HepG2 (cell line): ENCODE results near the gene CRIP1. TPM values are rescaled to one million over a fixed set of nuclear protein-coding genes. Genes with fewer than 3 reads are reported as not detected.

Experiments
- ATAC-seq: fragments of 200-7000 bp; cut with Tn5 transposase; 3 replicates; pipeline ENCODE4 v1.9.1; 2020; ENCODE audit warnings: mild to moderate bottlenecking, moderate library complexity
- BruUV-seq: library from RNA; stranded (reverse); fragments of 400-500 nt; replicated peaks from 2 replicates; lab custom pipeline; 2021; lab: Mats Ljungman, UMichigan
- CTCF ChIA-PET: fragments of 300-600 bp; formaldehyde crosslinking; extraction: SDS; loops from one replicate; lab custom pipeline; 2021; ENCODE audit warnings: low total read pairs, inconsistent platforms, low intra/inter-chr PET ratio; lab: Yijun Ruan, JAX
- POLR2A ChIA-PET: fragments of 350-600 bp; sonication (Branson Sonifier 250); formaldehyde crosslinking; loops from one replicate; lab custom pipeline; 2020; ENCODE audit warnings: antibody characterized with exemption, inconsistent platforms; lab: Yijun Ruan, JAX
- DNase-seq: peaks from one replicate; pipeline ENCODE4 v3.0.0-alpha.2; 2015; ENCODE audit warnings: low spot score
- FAIRE-seq: peaks from 3 replicates; lab custom pipeline; 2011; peaks lifted over from hg19 to GRCh38; lab: Jason Lieb, UNC
- H2AFZ ChIP-seq: one replicate; pipeline ENCODE4 v1.6.1; 2011; ENCODE audit warnings: low read length, inconsistent platforms
- H3K27ac ChIP-seq: fragments of 300-600 bp; 3 replicates; pipeline ENCODE4 v1.8.0; 2011; ENCODE audit warnings: mixed run types, mild to moderate bottlenecking, mixed read lengths, low read length, inconsistent platforms; ENCODE audit not compliant: insufficient read depth; ENCODE audit errors: extremely low read length
- H3K27me3 ChIP-seq, 2 experiments: fragments of 200-600 bp in 1 of 2; 2 replicates in 1 of 2; 3 replicates in 1 of 2; pipeline versions ENCODE4 v1.6.0 to v1.8.0; 2011; ENCODE audit warnings: low read length in 2 of 2, mild to moderate bottlenecking in 2 of 2, moderate library complexity in 2 of 2, inconsistent platforms in 1 of 2; ENCODE audit not compliant: insufficient read depth in 2 of 2, control insufficient read depth in 1 of 2
- H3K36me3 ChIP-seq, 2 experiments: fragments of 200-600 bp in 1 of 2; replicated peaks in 1 of 2; 2 replicates in 1 of 2; 3 replicates in 1 of 2; pipeline versions ENCODE4 v1.5.1 to v1.8.0; 2011; ENCODE audit warnings: low read length in 2 of 2, inconsistent platforms in 1 of 2; ENCODE audit not compliant: insufficient read depth in 2 of 2, control insufficient read depth in 1 of 2
- H3K4me1 ChIP-seq: 2 replicates; pipeline ENCODE4 v1.5.1; 2012; ENCODE audit warnings: low read length, inconsistent platforms; ENCODE audit not compliant: insufficient read depth
- H3K4me2 ChIP-seq: 2 replicates; pipeline ENCODE4 v1.6.0; 2011; ENCODE audit warnings: low read depth, low read length, inconsistent platforms
- H3K4me3 ChIP-seq, 3 experiments: fragments of 200-600 bp in 1 of 3; sonication (generic), shearing (Covaris generic) in 1 of 3; replicated peaks in 1 of 3; 2 replicates each; pipeline ENCODE4 v1.5.1; 2011 to 2016; ENCODE audit warnings: low read length in 3 of 3, inconsistent platforms in 2 of 3, low read depth in 2 of 3, mild to moderate bottlenecking in 2 of 3, control low read depth in 1 of 3, mixed read lengths in 1 of 3; ENCODE audit not compliant: insufficient read depth in 1 of 3
- H3K79me2 ChIP-seq: one replicate; pipeline ENCODE4 v1.6.1; 2011; ENCODE audit warnings: low read length, inconsistent platforms; ENCODE audit not compliant: insufficient read depth
- H3K9ac ChIP-seq: 2 replicates; pipeline ENCODE4 v1.6.0; 2011; ENCODE audit warnings: mild to moderate bottlenecking, low read depth, low read length, inconsistent platforms; ENCODE audit not compliant: insufficient read depth
- H3K9me3 ChIP-seq: 2 replicates; pipeline ENCODE4 v1.5.1; 2012; ENCODE audit warnings: mild to moderate bottlenecking, low read length
- H4K20me1 ChIP-seq: 2 replicates; pipeline ENCODE4 v1.6.0; 2011; ENCODE audit warnings: inconsistent platforms, mild to moderate bottlenecking, low read length, moderate library complexity; ENCODE audit not compliant: insufficient read depth
- ARNT ChIP-seq: fragments of 450-650 bp; IDR thresholded peaks from 2 replicates; pipeline ENCODE4 v1.6.1; 2017
- HOXA7 ChIP-seq: sonication (generic); formaldehyde crosslinking; IDR thresholded peaks from 2 replicates; pipeline ENCODE4 v1.8.1; 2022; ENCODE audit warnings: mild to moderate bottlenecking, missing genetic modification reagents, moderate library complexity
- IKZF4 ChIP-seq: sonication (generic); formaldehyde crosslinking; IDR thresholded peaks from 2 replicates; pipeline ENCODE4 v1.5.1; 2020; ENCODE audit warnings: borderline replicate concordance, mild to moderate bottlenecking, low read depth, missing genetic modification reagents; ENCODE audit errors: not compliant biosample characterization
- MEF2D ChIP-seq: sonication (generic); formaldehyde crosslinking; IDR thresholded peaks from 2 replicates; pipeline ENCODE4 v1.5.1; 2020; ENCODE audit warnings: mild to moderate bottlenecking, missing genetic modification reagents
- PAF1 ChIP-seq: IDR thresholded peaks from 2 replicates; pipeline ENCODE4 v1.6.1; 2016; ENCODE audit warnings: missing genetic modification reagents, missing compliant biosample characterization
- POLR2G ChIP-seq: fragments of 200-400 bp; formaldehyde crosslinking; IDR thresholded peaks from 2 replicates; pipeline ENCODE4 v1.6.1; 2018; ENCODE audit warnings: mild to moderate bottlenecking, low read depth, low read length, moderate library complexity
- ZNF34 ChIP-seq: sonication (generic); formaldehyde crosslinking; IDR thresholded peaks from 2 replicates; pipeline ENCODE4 v1.4.0; 2020; ENCODE audit warnings: mild to moderate bottlenecking, missing genetic modification reagents, borderline replicate concordance
- ZNF609 ChIP-seq: sonication (generic); formaldehyde crosslinking; IDR thresholded peaks from 2 replicates; pipeline ENCODE4 v1.4.0; 2020; ENCODE audit warnings: mild to moderate bottlenecking, missing genetic modification reagents, borderline replicate concordance
- ZNF766 ChIP-seq: sonication (generic); formaldehyde crosslinking; IDR thresholded peaks from 2 replicates; pipeline ENCODE4 v1.5.0; 2020; ENCODE audit warnings: missing genetic modification reagents, borderline replicate concordance
- ZNF770 ChIP-seq: sonication (generic); formaldehyde crosslinking; IDR thresholded peaks from 2 replicates; pipeline ENCODE4 v1.5.0; 2020; ENCODE audit warnings: mild to moderate bottlenecking, missing genetic modification reagents
- ZNF777 ChIP-seq: sonication (generic); formaldehyde crosslinking; IDR thresholded peaks from 2 replicates; pipeline ENCODE4 v1.4.0; 2020; ENCODE audit warnings: missing genetic modification reagents
- ZNF790 ChIP-seq: sonication (generic); formaldehyde crosslinking; IDR thresholded peaks from 2 replicates; pipeline ENCODE4 v1.8.0; 2022; ENCODE audit warnings: missing genetic modification reagents, mild to moderate bottlenecking, borderline replicate concordance
- ZUFSP ChIP-seq: sonication (generic); formaldehyde crosslinking; IDR thresholded peaks from 2 replicates; pipeline ENCODE4 v1.9.0; 2021; ENCODE audit warnings: missing genetic modification reagents, mild to moderate bottlenecking, borderline replicate concordance
- whole genome bisulfite sequencing: methylation state at CpG from one replicate; pipeline ENCODE4 v1.1.6; 2017; ENCODE audit warnings: low lambda C conversion rate; 5-methylcytosine and 5-hydroxymethylcytosine counted together
- in situ Hi-C: cut with HindIII; loops from 2 replicates; pipeline ENCODE4 v1.10.0; 2017; ENCODE audit warnings: low pct_unique_long_range_greater_than_20kb; ENCODE audit not compliant: extremely low pct_ligation_motif_present
- intact Hi-C: fragments of 100-400 bp; cut with micrococcal nuclease; formaldehyde crosslinking; loops from one replicate; pipeline ENCODE4 v1.10.0; 2022; ENCODE audit not compliant: unreplicated experiment
- polyA plus RNA-seq, 8 experiments: library from polyadenylated mRNA; depleted of rRNA in 3 of 8; stranded (reverse) in 7 of 8; unstranded in 1 of 8; fragments of >200 nt; fragmentation: Illumina TruSeq in 4 of 8; extraction: Trizol in 4 of 8; gene quantifications; 2 replicates each; pipeline versions ENCODE4 v1.2.1 to v1.2.3, GENCODE V29; 2011 to 2016; ENCODE audit warnings: low read depth in 4 of 8, missing spikeins in 1 of 8, mixed read lengths in 1 of 8; ENCODE audit not compliant: insufficient read depth in 1 of 8
- total RNA-seq, 5 experiments: library from RNA; depleted of rRNA; stranded (reverse); fragments of >200 nt; fragmentation: Illumina TruSeq; extraction: Trizol; gene quantifications; 2 replicates each; pipeline ENCODE4 v1.2.3, GENCODE V29; 2016; ENCODE audit warnings: low read depth in 1 of 5

Gene CRIP1
- total and polyA plus RNA-seq, 2 of the 13 experiments (the other 11 are each of a cell fraction or from before 2014, with no cell fraction given): 53.9 to 59.5 TPM

- no peak for DNase-seq
- no peaks in the 10 kb centered on the region for H3K9me3 ChIP-seq
- CTCF ChIA-PET: no interaction called here
- no peak overlapping the region for H3K9ac ChIP-seq
- H3K4me3 ChIP-seq: no peak overlapping the region
- intact Hi-C loops: no loop called here
- in situ Hi-C loops: no loop called here
- H3K79me2 ChIP-seq: peaks cover 3% of the 10 kb centered on the region
- no peak for FAIRE-seq
- H2AFZ ChIP-seq: no peak overlapping the region
- no TSS peak for BruUV-seq
- no peak overlapping the region for H3K4me2 ChIP-seq
- no peak overlapping the region for H3K27ac ChIP-seq
- POLR2A ChIA-PET: no interaction called here
- ATAC-seq: no peak
- peaks cover 0 to 14% of the 10 kb centered on the region in 2 experiments; a peak in 3 of 5 replicates for H3K27me3 ChIP-seq
- peaks cover 88% of the 10 kb centered on the region for H3K4me1 ChIP-seq
- H3K36me3 ChIP-seq: no peaks in the 10 kb centered on the region
- H4K20me1 ChIP-seq: no peaks in the 10 kb centered on the region
- WGBS: 78% methylated on average over 13 of the region's 13 CpGs
- TF ChIP-seq ZNF34 (CRISPR knock-in tag) (no peak), ZNF766 (CRISPR knock-in tag) (no peak), ZNF777 (no peak), ZNF790 (CRISPR knock-in tag) (no peak), ZNF609 (CRISPR knock-in tag) (no peak), MEF2D (CRISPR knock-in tag) (no peak), ZNF770 (peak; percentile 82), PAF1 (CRISPR knock-in tag) (no peak), HOXA7 (CRISPR knock-in tag) (no peak), POLR2G (peak; percentile 16; the same call in 1 of the 2 replicates), ARNT (no peak), IKZF4 (CRISPR knock-in tag) (peak; percentile 15), ZUFSP (no peak)
These were observed 15.0 kb downstream of the CRIP1 start for GRCh38 chr14:105501504-105502291.
